C4-2B (cell line): ENCODE measurements around the gene TVP23C.

Source experiments
- CTCF ChIP-seq: fragments of 450-650 bp; conservative IDR thresholded peaks from 2 replicates; pipeline ENCODE4 v1.5.1; 2017; ENCODE audit warnings: mild to moderate bottlenecking
- ZFX ChIP-seq: fragments of 450-650 bp; IDR thresholded peaks from 2 replicates; pipeline ENCODE4 v1.6.1; 2017

DNA sequence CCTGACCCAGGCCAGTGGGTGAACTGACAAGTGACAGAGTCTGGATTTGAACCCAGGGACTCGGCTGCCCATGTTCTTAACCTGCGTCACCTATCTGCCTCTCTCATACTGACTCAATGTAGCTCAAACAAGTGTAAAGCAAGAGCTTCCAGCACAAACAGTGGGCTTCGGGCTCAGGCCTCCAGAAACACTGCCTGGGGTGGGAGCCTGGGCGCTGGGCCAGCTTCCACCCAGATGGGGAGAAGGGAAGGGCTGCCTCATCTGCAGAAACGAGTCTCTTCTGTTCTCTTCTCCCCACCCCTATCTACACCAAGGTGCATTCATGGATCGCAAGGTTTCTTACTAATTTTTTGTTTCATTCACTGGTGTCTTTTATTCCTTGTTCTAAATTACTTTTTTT is 97.2 kb downstream of the TVP23C start:
- TF ChIP-seq ZFX (no peak), CTCF (no peak)
